Ishikawa (cell line): ENCODE data around the gene BIN1.
A peak's percentile ranks its signal among the peaks of the same experiment; 100 is the strongest.

Source experiments
- CEBPB ChIP-seq: IDR thresholded peaks from 2 replicates; pipeline ENCODE4 v1.6.1; 2012
- CREB1 ChIP-seq: IDR thresholded peaks from 2 replicates; pipeline ENCODE4 v1.6.1; 2012; ENCODE audit warnings: low read depth
- EGR1 ChIP-seq: IDR thresholded peaks from 2 replicates; pipeline ENCODE4 v1.6.1; 2012
- EP300 ChIP-seq: IDR thresholded peaks from 2 replicates; pipeline ENCODE4 v1.6.1; 2012; ENCODE audit warnings: borderline replicate concordance
- FOXM1 ChIP-seq: IDR thresholded peaks from 2 replicates; pipeline ENCODE4 v1.6.1; 2012; ENCODE audit warnings: low read depth, borderline replicate concordance
- MAX ChIP-seq: IDR thresholded peaks from 2 replicates; pipeline ENCODE4 v1.6.1; 2012
- NFIC ChIP-seq: IDR thresholded peaks from 2 replicates; pipeline ENCODE4 v1.6.1; 2012
- RAD21 ChIP-seq: IDR thresholded peaks from 2 replicates; pipeline ENCODE4 v1.6.1; 2012; ENCODE audit warnings: low read depth
- REST ChIP-seq: IDR thresholded peaks from 2 replicates; pipeline ENCODE4 v1.6.1; 2012; ENCODE audit warnings: low read depth, mild to moderate bottlenecking
- TAF1 ChIP-seq: IDR thresholded peaks from 2 replicates; pipeline ENCODE4 v1.6.1; 2012; ENCODE audit warnings: low read depth, mild to moderate bottlenecking
- TCF12 ChIP-seq: IDR thresholded peaks from 2 replicates; pipeline ENCODE4 v1.6.1; 2012; ENCODE audit warnings: low read depth
- TEAD4 ChIP-seq: IDR thresholded peaks from 2 replicates; pipeline ENCODE4 v1.6.1; 2012
- USF1 ChIP-seq: IDR thresholded peaks from 2 replicates; pipeline ENCODE4 v1.6.1; 2012
- YY1 ChIP-seq: IDR thresholded peaks from 2 replicates; pipeline ENCODE4 v1.6.1; 2012; ENCODE audit warnings: low read depth
- ZBTB7A ChIP-seq: IDR thresholded peaks from 2 replicates; pipeline ENCODE4 v1.6.1; 2012; ENCODE audit warnings: low read depth

Gene BIN1

GRCh38 chr2:127115471-127116199 is 8.7 kb upstream of the BIN1 start:
- no peak for TF ChIP-seq RAD21

- no peak for TF ChIP-seq REST
- no peak for TF ChIP-seq TAF1
- TF ChIP-seq EGR1, result no peak
- TF ChIP-seq NFIC, result no peak
- TF ChIP-seq ZBTB7A, result no peak
Observed at GRCh38 chr2:127110985-127111384, 4.0 kb upstream of the BIN1 start.

GRCh38 chr2:127108090-127108523 is 1.2 kb upstream of the BIN1 start:
- TF ChIP-seq TCF12 (no peak), EGR1 (no peak), TAF1 (no peak), MAX (no peak), USF1 (no peak), FOXM1 (no peak), EP300 (no peak), ZBTB7A (no peak), CREB1 (no peak), NFIC (no peak)

- TF ChIP-seq TAF1 (no peak), TEAD4 (no peak), YY1 (no peak), EGR1 (no peak), TCF12 (no peak), CEBPB (no peak), NFIC (no peak), FOXM1 (no peak)
Observed at GRCh38 chr2:127107622-127107999, 657 bp upstream of the BIN1 start.

- TF ChIP-seq TCF12, result 0 out of 2 replicates have a peak, but pooled peaks have one; percentile 5
- TF ChIP-seq TAF1, result no peak
Observed at GRCh38 chr2:127106457-127106990, 430 bp downstream of the BIN1 start.

- TF ChIP-seq FOXM1 (0 out of 2 replicates have a peak, but pooled peaks have one; percentile 19), EGR1 (peak; percentile 16; the same call in 1 of the 2 replicates), TCF12 (no peak; the same call in 1 of the 2 replicates), EP300 (0 out of 2 replicates have a peak, but pooled peaks have one; percentile 17), USF1 (peak; percentile 79), NFIC (peak; percentile 21), MAX (no peak; the same call in 1 of the 2 replicates), RAD21 (no peak), TEAD4 (no peak), ZBTB7A (peak; percentile 98), YY1 (no peak), CEBPB (peak; percentile 26; the same call in 1 of the 2 replicates), TAF1 (peak; percentile 31; the same call in 1 of the 2 replicates), CREB1 (no peak), REST (no peak)
Observed at GRCh38 chr2:127105656-127106456, 1.1 kb downstream of the BIN1 start.
